B cell (primary cell): Measurements from ENCODE around the gene NUP88. TPM values are rescaled to one million over a fixed set of nuclear protein-coding genes. Genes with fewer than 3 reads are reported as not detected.
A peak's percentile ranks its signal among the peaks of the same experiment; 100 is the strongest.

Experiments
- ATAC-seq: fragments of 200-7000 bp; cut with Tn5 transposase; one replicate; pipeline ENCODE4 v1.10.0; 2021; ENCODE audit warnings: low read depth, mild to moderate bottlenecking, moderate number of reproducible peaks, moderate library complexity
- CTCF ChIA-PET: fragments of 350-600 bp; sonication (Branson Sonifier 250); formaldehyde crosslinking; loops from one replicate; lab custom pipeline; 2021; ENCODE audit warnings: antibody characterized with exemption, inconsistent platforms; lab: Charles Lee
- POLR2A ChIA-PET: fragments of 350-600 bp; sonication (Branson Sonifier 250); formaldehyde crosslinking; loops from one replicate; lab custom pipeline; 2021; ENCODE audit warnings: antibody characterized with exemption; lab: Charles Lee
- DNase-seq: peaks from one replicate; pipeline ENCODE4 v3.0.0; 2013
- H2AFZ ChIP-seq: 2 replicates; pipeline ENCODE4 v1.6.1; 2012; ENCODE audit warnings: mild to moderate bottlenecking, low read depth, low read length; ENCODE audit not compliant: insufficient read depth, poor library complexity, severe bottlenecking
- H3K27ac ChIP-seq, 2 donors: 1 replicate in 1 of 2; 2 replicates in 1 of 2; pipeline ENCODE4 v1.5.1; 2012 to 2013; ENCODE audit warnings: low read length in 2 of 2, mild to moderate bottlenecking in 2 of 2, moderate library complexity in 1 of 2
- H3K27me3 ChIP-seq, 4 experiments: fragments of 200-600 bp in 1 of 4; sonication (generic) in 1 of 4; replicated peaks in 1 of 4; 1 replicate in 2 of 4; 2 replicates in 2 of 4; pipeline versions ENCODE4 v1.6.1 to v1.7.0; 2013 to 2016; ENCODE audit warnings: low read length in 3 of 4, mild to moderate bottlenecking in 2 of 4, mixed read lengths in 1 of 4, moderate library complexity in 1 of 4; ENCODE audit not compliant: insufficient read depth in 4 of 4, control insufficient read depth in 3 of 4; ENCODE audit errors: control extremely low read depth in 1 of 4
- H3K36me3 ChIP-seq, 2 experiments: replicated peaks in 1 of 2; 1 replicate in 1 of 2; 2 replicates in 1 of 2; pipeline versions ENCODE4 v1.6.1 to v1.7.1; 2013; ENCODE audit warnings: low read length in 1 of 2; ENCODE audit not compliant: insufficient read depth in 2 of 2, control insufficient read depth in 1 of 2; ENCODE audit errors: control extremely low read depth in 1 of 2, extremely low read depth in 1 of 2
- H3K4me1 ChIP-seq, 2 donors: fragments of 200-600 bp in 1 of 2; sonication (generic) in 1 of 2; 1 replicate in 1 of 2; 2 replicates in 1 of 2; pipeline versions ENCODE4 v1.5.1 to v1.6.1; 2013 to 2017; ENCODE audit warnings: low read length in 2 of 2; ENCODE audit not compliant: control insufficient read depth in 2 of 2, insufficient read depth in 2 of 2
- H3K4me2 ChIP-seq: replicated peaks from 2 replicates; pipeline ENCODE3; 2012; ENCODE audit warnings: mild to moderate bottlenecking, low read depth, low read length; ENCODE audit not compliant: poor library complexity, severe bottlenecking
- H3K4me3 ChIP-seq, 5 experiments: fragments of 200-600 bp in 1 of 5; sonication (generic) in 1 of 5; 1 replicate in 3 of 5; 2 replicates in 2 of 5; pipeline versions ENCODE4 v1.5.1 to v1.7.0; 2011 to 2016; ENCODE audit warnings: low read length in 4 of 5, mild to moderate bottlenecking in 4 of 5, low read depth in 2 of 5, control low read depth in 1 of 5, moderate library complexity in 1 of 5; ENCODE audit not compliant: insufficient read depth in 1 of 5; ENCODE audit errors: control extremely low read depth in 1 of 5, extremely low read depth in 1 of 5
- H3K79me2 ChIP-seq: fragments of 200-600 bp; sonication (generic); one replicate; pipeline ENCODE4 v1.6.0; 2016; ENCODE audit warnings: low read length; ENCODE audit not compliant: control insufficient read depth, insufficient read depth
- H3K9ac ChIP-seq: fragments of 200-600 bp; sonication (generic); 2 replicates; pipeline ENCODE4 v1.6.1; 2017; ENCODE audit warnings: mild to moderate bottlenecking, low read length, moderate library complexity
- H3K9me3 ChIP-seq, 3 donors: one replicate each; pipeline versions ENCODE4 v1.6.1 to v1.7.1; 2013; ENCODE audit warnings: low read length in 2 of 3; ENCODE audit not compliant: control insufficient read depth in 2 of 3, insufficient read depth in 1 of 3; ENCODE audit errors: control extremely low read depth in 1 of 3
- H4K20me1 ChIP-seq: 2 replicates; pipeline ENCODE4 v1.6.0; 2012; ENCODE audit warnings: mild to moderate bottlenecking, low read length; ENCODE audit not compliant: insufficient read depth, control insufficient read depth, poor library complexity, severe bottlenecking
- H3K27ac Mint-ChIP-seq: one replicate; pipeline ENCODE4 v1.8.0; 2021; ENCODE audit warnings: mixed read lengths
- H3K27me3 Mint-ChIP-seq: one replicate; pipeline ENCODE4 v1.8.0; 2021; ENCODE audit warnings: mixed read lengths
- H3K4me1 Mint-ChIP-seq: one replicate; pipeline ENCODE4 v1.8.0; 2021; ENCODE audit warnings: mixed read lengths
- H3K4me3 Mint-ChIP-seq: one replicate; pipeline ENCODE4 v1.8.0; 2021; ENCODE audit warnings: mixed read lengths
- H3K9me3 Mint-ChIP-seq: one replicate; pipeline ENCODE4 v1.8.0; 2022; ENCODE audit warnings: mixed read lengths; ENCODE audit not compliant: insufficient read depth
- CTCF ChIP-seq: fragments of 200-600 bp; IDR thresholded peaks from one replicate; pipeline ENCODE4 v1.8.0; 2022; ENCODE audit warnings: antibody characterized with exemption, mild to moderate bottlenecking
- EZH2 ChIP-seq: IDR thresholded peaks from 2 replicates; pipeline ENCODE4 v1.6.1; 2012; ENCODE audit warnings: borderline replicate concordance, low read depth, mild to moderate bottlenecking, moderate library complexity, low read length; ENCODE audit not compliant: insufficient read depth, poor library complexity, severe bottlenecking
- WGBS: methylation state at CpG from one replicate; pipeline ENCODE4 v1.1.5; 2013; ENCODE audit warnings: missing lambda C conversion rate; ENCODE audit not compliant: insufficient coverage; 5-methylcytosine and 5-hydroxymethylcytosine counted together
- intact Hi-C: fragments of 100-400 bp; cut with micrococcal nuclease; formaldehyde crosslinking; loops from one replicate; pipeline ENCODE4 v1.10.0; 2022
- polyA minus RNA-seq: library from RNA; depleted of rRNA, polyadenylated mRNA; stranded (reverse); fragments of >200 nt; gene quantifications from 2 replicates; pipeline ENCODE4 v1.2.3, GENCODE V29; 2012
- polyA plus RNA-seq: library from polyadenylated mRNA; depleted of rRNA; stranded (reverse); fragments of >200 nt; gene quantifications from 2 replicates; pipeline ENCODE4 v1.2.3, GENCODE V29; 2012
- total RNA-seq, 2 donors: library from RNA; stranded (reverse); fragments of 120-200 nt in 1 of 2; gene quantifications; 1 replicate in 1 of 2; 2 replicates in 1 of 2; pipeline versions ENCODE4 v1.2.3 to v1.2.4, GENCODE V29; 2013 to 2022

Gene NUP88
- total RNA-seq (221 and 238 TPM in 2 replicates), polyA plus RNA-seq (210 and 214 TPM in 2 replicates), polyA minus RNA-seq (235 and 281 TPM in 2 replicates)
- 342 TPM for total RNA-seq (2013)

GRCh38 chr17:5419356-5419958, at the start of gene NUP88:
Gene NUP88 (minus strand): TSS chr17:5419662. CDS start chr17:5419650, 12 bp downstream.
- Histone ChIP-seq H3K4me3 (peak within 1 kb of the TSS; percentile 93 to 100 (median 99)), H2AFZ (peak within 1 kb of the TSS; percentile 89), H3K4me1 (peaks cover 25 to 35% of the 10 kb centered on the region in 2 donors), H3K9me3 (no peaks in the 10 kb centered on the region), H3K27ac (peak within 1 kb of the TSS; percentile 98 to 100), H3K27me3 (no peaks in the 10 kb centered on the region), H4K20me1 (peaks cover 46% of the 10 kb centered on the region), H3K4me2 (peak within 1 kb of the TSS; percentile 78), H3K9ac (peak within 1 kb of the TSS; percentile 97), H3K79me2 (peaks cover 79% of the 10 kb centered on the region), H3K36me3 (peaks cover 14 to 62% of the 10 kb centered on the region in 2 experiments)
- Mint-ChIP-seq H3K4me3 (peak within 1 kb of the TSS; percentile 94), H3K27me3 (no peaks in the 10 kb centered on the region), H3K4me1 (peaks cover 49% of the 10 kb centered on the region), H3K27ac (peak within 1 kb of the TSS; percentile 99), H3K9me3 (no peaks in the 10 kb centered on the region)
- intact Hi-C loops, result loop anchor here (2.0 to 10.0 kb wide), 4 partner anchors 55 to 305 kb away; partner anchors contain the start of genes USP6 and ZNF232
- WGBS, result 0% methylated on average over 49 of the region's 49 CpGs
- DNase-seq, result peak; percentile 98
- ChIA-PET POLR2A (interaction anchor here (0.6 to 1.5 kb wide), 11 partner anchors 15 to 1276 kb away, joined by 3 to 11 read pairs (median 3); partner anchors contain the start of genes C1QBP, DERL2, DHX33 and MIS12), CTCF (interaction anchor here (0.7 to 3.5 kb wide), 2 partner anchors 20 to 171 kb away, joined by 5 to 35 read pairs; partner anchors contain the start of gene C1QBP)
- TF ChIP-seq EZH2 (no peak), CTCF (no peak)
- peak; percentile 83 for ATAC-seq

- DNase-seq (no peak), ATAC-seq (no peak)
- peaks cover 0 to 2% of the 10 kb centered on the region in 2 experiments for H3K36me3 ChIP-seq
- H3K9me3 ChIP-seq, result no peaks in the 10 kb centered on the region
- intact Hi-C loops, result no loop called here
- ChIA-PET POLR2A (interaction anchor here (0.9 to 1.7 kb wide), 2 partner anchors 18 to 49 kb away, joined by 4 to 14 read pairs; partner anchors contain the start of genes DERL2, MIS12 and NUP88), CTCF (interaction anchor here (1.8 kb wide), 2 partner anchors 17 to 29 kb away, joined by 6 to 11 read pairs; partner anchors contain the start of gene C1QBP)
- H3K4me1 ChIP-seq, result peaks cover 11 to 20% of the 10 kb centered on the region in 2 donors
- H3K79me2 ChIP-seq, result peaks cover 63% of the 10 kb centered on the region
- H3K9ac ChIP-seq, result peak overlapping the region; percentile 85
- Mint-ChIP-seq H3K27ac (peak overlapping the region; percentile 32), H3K4me1 (peaks cover 29% of the 10 kb centered on the region), H3K27me3 (no peaks in the 10 kb centered on the region), H3K4me3 (peak overlapping the region; percentile 90), H3K9me3 (no peaks in the 10 kb centered on the region)
- H3K27ac ChIP-seq, result peak overlapping the region in 1 of 2 donors; percentile 60
- no peaks in the 10 kb centered on the region for H3K27me3 ChIP-seq
- no peak for TF ChIP-seq CTCF
- under 1% methylated on average over 17 of the region's 17 CpGs for WGBS
- H3K4me2 ChIP-seq, result peak overlapping the region; percentile 89
- peaks cover 6% of the 10 kb centered on the region for H4K20me1 ChIP-seq
- peak overlapping the region; percentile 61 to 94 (median 86) for H3K4me3 ChIP-seq
- peak overlapping the region; percentile 78 for H2AFZ ChIP-seq
These were observed 48.6 kb upstream of the NUP88 start for GRCh38 chr17:5468075-5468473.
